ENCODE data around the gene KRT12. TPM values are rescaled to one million over a fixed set of nuclear protein-coding genes. Genes with fewer than 3 reads are reported as not detected.
A peak's percentile ranks its signal among the peaks of the same experiment; 100 is the strongest.

Gene KRT12
- polyA plus RNA-seq, 1 experiment = not detected

DNA sequence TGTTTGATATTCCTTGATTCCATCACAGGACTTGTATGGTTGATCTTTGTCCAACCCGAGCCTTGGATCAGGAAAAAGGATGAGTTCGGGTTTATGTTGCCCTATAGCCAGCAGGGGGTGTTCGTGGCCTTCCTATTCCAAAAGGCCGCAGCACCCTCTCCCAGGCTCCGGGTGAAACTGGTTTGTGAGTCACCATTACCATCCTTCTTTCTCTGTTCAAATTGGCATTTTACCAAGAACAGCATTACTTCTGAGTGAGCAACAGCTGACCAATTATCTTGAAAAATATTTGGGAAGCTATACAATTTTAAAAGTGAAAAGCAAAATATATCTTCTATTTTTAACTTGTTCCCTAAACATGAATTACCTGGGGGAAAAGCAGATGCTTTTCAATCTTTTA is 42.3 kb upstream of the KRT12 start:
- Histone ChIP-seq H3K4me3 (ENCODE audit: low read depth, low read length) (no peak overlapping the region), H3K27ac (ENCODE audit: low read depth, low read length) (peak overlapping the region; percentile 89), H3K9me3 (ENCODE audit: control insufficient read depth, insufficient read depth, low read length) (no peaks in the 10 kb centered on the region), H3K27me3 (ENCODE audit: control insufficient read depth, insufficient read depth, low read length) (no peaks in the 10 kb centered on the region)
- peak; percentile 92 for DNase-seq (ENCODE audit: low read depth, low spot score)
- ChIA-PET POLR2A (interaction anchor here (0.8 to 1.4 kb wide), 2 partner anchors 48 to 639 kb away, joined by 4 to 5 read pairs; no protein-coding TSS in a partner anchor), CTCF (interaction anchor here (0.6 to 8.2 kb wide), 15 partner anchors 38 to 756 kb away, joined by 3 to 93 read pairs (median 4); no protein-coding TSS in a partner anchor)
- TF ChIP-seq, protein P1, sequence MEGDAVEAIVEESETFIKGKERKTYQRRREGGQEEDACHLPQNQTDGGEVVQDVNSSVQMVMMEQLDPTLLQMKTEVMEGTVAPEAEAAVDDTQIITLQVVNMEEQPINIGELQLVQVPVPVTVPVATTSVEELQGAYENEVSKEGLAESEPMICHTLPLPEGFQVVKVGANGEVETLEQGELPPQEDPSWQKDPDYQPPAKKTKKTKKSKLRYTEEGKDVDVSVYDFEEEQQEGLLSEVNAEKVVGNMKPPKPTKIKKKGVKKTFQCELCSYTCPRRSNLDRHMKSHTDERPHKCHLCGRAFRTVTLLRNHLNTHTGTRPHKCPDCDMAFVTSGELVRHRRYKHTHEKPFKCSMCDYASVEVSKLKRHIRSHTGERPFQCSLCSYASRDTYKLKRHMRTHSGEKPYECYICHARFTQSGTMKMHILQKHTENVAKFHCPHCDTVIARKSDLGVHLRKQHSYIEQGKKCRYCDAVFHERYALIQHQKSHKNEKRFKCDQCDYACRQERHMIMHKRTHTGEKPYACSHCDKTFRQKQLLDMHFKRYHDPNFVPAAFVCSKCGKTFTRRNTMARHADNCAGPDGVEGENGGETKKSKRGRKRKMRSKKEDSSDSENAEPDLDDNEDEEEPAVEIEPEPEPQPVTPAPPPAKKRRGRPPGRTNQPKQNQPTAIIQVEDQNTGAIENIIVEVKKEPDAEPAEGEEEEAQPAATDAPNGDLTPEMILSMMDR (IDR thresholded peaks at IDR 0.05; ENCODE audit: low read depth, low read length) = peak; percentile 85

DNA sequence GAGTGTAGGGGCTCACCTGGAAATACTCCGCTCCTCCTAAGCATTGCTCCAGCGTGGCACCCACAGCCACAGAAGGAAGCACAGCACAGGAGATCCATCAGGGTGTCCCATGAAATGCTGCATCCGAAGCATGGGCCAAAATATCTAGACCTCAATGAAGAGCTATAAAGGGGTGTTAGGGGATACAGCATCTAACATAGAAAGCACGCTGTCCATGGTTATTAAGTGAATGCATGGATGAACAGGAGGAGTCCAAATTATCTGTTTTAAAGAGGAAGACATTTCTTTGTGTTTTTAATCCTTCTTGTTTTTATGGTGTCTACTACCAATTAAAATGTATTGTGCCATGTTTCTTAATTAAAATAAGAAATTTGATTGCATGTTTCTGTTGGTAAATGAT is 39.6 kb upstream of the KRT12 start:
- H3K27ac ChIP-seq (ENCODE audit: low read depth, low read length) = no peak overlapping the region
- TF ChIP-seq, protein P1 (IDR thresholded peaks at IDR 0.05; ENCODE audit: low read depth, low read length) = no peak
- no peaks in the 10 kb centered on the region for H3K27me3 ChIP-seq (ENCODE audit: control insufficient read depth, insufficient read depth, low read length)
- CTCF ChIA-PET = interaction anchor here (1.1 to 8.2 kb wide), 6 partner anchors 416 to 760 kb away, joined by 3 to 93 read pairs (median 22); no protein-coding TSS in a partner anchor
- H3K4me3 ChIP-seq (ENCODE audit: low read depth, low read length) = no peak overlapping the region
- H3K9me3 ChIP-seq (ENCODE audit: control insufficient read depth, insufficient read depth, low read length) = no peaks in the 10 kb centered on the region
- POLR2A ChIA-PET = no interaction called here
- no peak for DNase-seq (ENCODE audit: low read depth, low spot score)

DNA sequence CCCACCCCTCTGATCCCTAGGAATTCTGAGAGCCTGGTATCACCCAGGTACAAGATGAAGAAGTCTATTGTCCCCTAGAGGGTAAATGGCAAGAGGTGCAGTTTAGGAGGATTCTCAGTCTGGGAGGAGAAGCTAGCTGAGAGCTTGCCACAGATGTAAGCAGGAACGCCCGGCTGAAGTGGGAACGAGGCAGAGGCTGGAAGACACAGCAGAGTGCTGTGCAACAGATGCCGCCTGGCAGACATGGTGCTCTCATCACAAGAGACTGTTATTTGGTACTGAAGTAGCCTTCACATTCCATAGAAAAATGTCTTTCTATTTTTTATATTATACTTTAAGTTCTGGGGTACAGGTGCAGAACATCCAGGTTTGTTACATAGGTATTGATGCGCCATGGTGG is 38.3 kb upstream of the KRT12 start:
- ChIA-PET CTCF (interaction anchor here (0.6 to 0.8 kb wide), 3 partner anchors 94 to 756 kb away, joined by 3 to 5 read pairs (median 3); no protein-coding TSS in a partner anchor), POLR2A (no interaction called here)
- no peak for DNase-seq (ENCODE audit: low read depth, low spot score)
- Histone ChIP-seq H3K27ac (ENCODE audit: low read depth, low read length) (no peak overlapping the region), H3K4me3 (ENCODE audit: low read depth, low read length) (no peak overlapping the region), H3K27me3 (ENCODE audit: control insufficient read depth, insufficient read depth, low read length) (no peaks in the 10 kb centered on the region), H3K9me3 (ENCODE audit: control insufficient read depth, insufficient read depth, low read length) (no peaks in the 10 kb centered on the region)
- TF ChIP-seq, protein P1 (IDR thresholded peaks at IDR 0.05; ENCODE audit: low read depth, low read length) = no peak

DNA sequence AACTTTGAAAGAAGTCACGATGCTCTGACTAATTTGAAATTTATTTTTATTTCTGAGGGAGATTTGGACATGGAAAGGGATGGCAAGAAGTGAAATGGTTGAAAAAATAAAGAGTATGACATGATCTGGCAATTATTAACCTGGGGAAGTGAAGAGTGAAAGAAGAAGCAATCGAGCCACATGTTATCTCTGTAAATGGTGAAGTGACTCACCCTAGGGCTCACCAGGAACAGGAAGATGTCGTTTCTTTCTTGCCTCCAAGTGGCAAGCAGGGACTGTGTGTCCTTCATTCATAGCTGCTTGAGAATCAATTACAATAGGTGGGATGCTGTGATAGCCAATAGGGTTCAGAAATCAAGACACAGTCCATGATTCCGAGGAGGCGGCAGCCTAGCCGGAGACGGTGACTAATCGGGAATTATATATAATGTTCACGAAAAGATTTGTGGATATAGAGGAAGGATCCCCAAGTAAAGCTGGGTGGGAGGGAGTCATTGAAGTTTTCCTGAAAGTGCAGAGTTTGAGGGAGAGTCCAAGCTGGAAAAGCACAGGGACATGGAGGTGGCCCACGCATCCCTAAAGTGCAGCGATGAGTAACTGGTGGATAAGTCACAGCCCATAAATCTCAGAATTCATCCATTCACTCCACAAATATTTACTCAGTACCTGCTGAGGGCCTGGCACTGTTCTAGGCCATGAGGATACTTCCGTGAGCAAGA is 36.3 kb upstream of the KRT12 start:
- TF ChIP-seq, protein P1 (IDR thresholded peaks at IDR 0.05; ENCODE audit: low read depth, low read length) = no peak
- no peak for DNase-seq (ENCODE audit: low read depth, low spot score)
- H3K27me3 ChIP-seq (ENCODE audit: control insufficient read depth, insufficient read depth, low read length) = no peaks in the 10 kb centered on the region
- peak overlapping the region; percentile 21; the same call in 1 of the 2 replicates for H3K4me3 ChIP-seq (ENCODE audit: low read depth, low read length)
- ChIA-PET CTCF (interaction anchor here (1.2 to 4.2 kb wide), 3 partner anchors 419 to 745 kb away, joined by 6 to 29 read pairs (median 8); no protein-coding TSS in a partner anchor), POLR2A (no interaction called here)
- no peaks in the 10 kb centered on the region for H3K9me3 ChIP-seq (ENCODE audit: control insufficient read depth, insufficient read depth, low read length)
- peak overlapping the region; percentile 83 for H3K27ac ChIP-seq (ENCODE audit: low read depth, low read length)

DNA sequence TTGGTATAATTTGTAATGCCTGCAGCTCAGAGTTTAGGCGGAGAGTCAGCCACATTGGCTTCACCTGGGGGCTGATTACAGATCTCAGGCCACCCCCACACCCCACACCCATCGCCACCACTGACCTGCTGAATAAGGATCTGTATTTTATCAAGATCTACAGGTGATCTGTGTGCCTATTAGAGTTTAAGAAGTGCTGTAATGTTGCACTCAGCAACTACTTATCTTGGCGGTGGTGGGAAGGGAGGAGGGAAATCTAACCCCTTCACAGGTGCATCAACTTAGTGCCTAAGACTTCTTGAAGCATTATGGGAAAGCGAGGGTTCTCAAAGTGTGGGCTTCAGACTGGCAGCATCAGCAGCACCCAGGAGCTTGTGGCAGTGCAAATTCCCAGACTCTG is 35.5 kb upstream of the KRT12 start:
- Histone ChIP-seq H3K27ac (ENCODE audit: low read depth, low read length) (peak overlapping the region; percentile 83), H3K9me3 (ENCODE audit: control insufficient read depth, insufficient read depth, low read length) (no peaks in the 10 kb centered on the region), H3K27me3 (ENCODE audit: control insufficient read depth, insufficient read depth, low read length) (no peaks in the 10 kb centered on the region), H3K4me3 (ENCODE audit: low read depth, low read length) (no peak overlapping the region)
- TF ChIP-seq, protein P1 (IDR thresholded peaks at IDR 0.05; ENCODE audit: low read depth, low read length) = no peak
- POLR2A ChIA-PET = interaction anchor here (1.2 kb wide), 1 partner anchor 786 kb away, joined by 4 read pairs; the partner anchor contains the start of gene EIF1
- CTCF ChIA-PET = interaction anchor here (0.6 to 4.2 kb wide), 5 partner anchors 30 to 761 kb away, joined by 3 to 29 read pairs (median 9); no protein-coding TSS in a partner anchor
- no peak for DNase-seq (ENCODE audit: low read depth, low spot score)

Data from AG04450 (cell line).